ENCODE results near the gene ANKRD24.

Gene ANKRD24

DNA sequence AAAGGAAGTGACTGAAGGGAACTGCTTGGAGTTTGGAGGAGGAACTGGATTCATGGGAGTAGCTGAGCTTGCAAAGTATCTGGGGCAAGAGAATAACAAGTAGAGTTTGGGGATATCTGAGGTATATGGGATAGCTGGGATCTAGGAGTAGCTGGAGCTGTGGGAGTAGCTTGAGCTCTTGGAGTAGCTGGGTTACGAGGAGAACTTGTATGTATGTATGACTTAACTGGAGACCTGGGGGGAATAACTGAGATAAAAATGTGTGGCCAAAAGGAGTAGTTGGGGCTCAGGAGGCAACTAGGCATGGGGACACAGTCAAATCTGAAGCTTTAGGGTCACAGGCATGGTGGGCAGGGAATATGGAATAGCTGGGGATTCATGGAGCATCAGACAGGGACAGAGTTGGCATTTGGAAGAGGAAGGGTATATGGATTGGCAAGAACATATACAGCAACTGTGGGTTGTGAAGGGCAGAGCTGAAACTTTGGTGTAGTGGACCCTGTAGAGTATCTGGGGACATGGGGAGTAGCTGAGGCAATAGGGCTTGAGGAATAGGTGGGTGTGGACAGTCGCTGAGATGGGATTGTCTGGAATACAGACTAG lies 18.6 kb downstream of the ANKRD24 start:
- no peaks in the 10 kb centered on the region for H3K9me2 ChIP-seq (replicated peaks; ENCODE audit: insufficient read depth, low read length)
- no peaks in the 10 kb centered on the region for H3K27me3 ChIP-seq (ENCODE audit: low read length)
- no peak overlapping the region for H3K4me3 ChIP-seq (ENCODE audit: insufficient read depth, low read length, poor library complexity, severe bottlenecking)
- H3K36me3 ChIP-seq (ENCODE audit: low read length) = no peaks in the 10 kb centered on the region
- H4K20me1 ChIP-seq (ENCODE audit: low read depth, low read length) = 0 out of 2 replicates have a peak, but pooled peaks cover 3% of the 10 kb centered on the region
- H3K79me2 ChIP-seq (ENCODE audit: insufficient read depth, low read length) = no peaks in the 10 kb centered on the region
- no peak overlapping the region for H3K27ac ChIP-seq (ENCODE audit: low read depth, low read length)
- H3K9ac ChIP-seq (ENCODE audit: low read length) = no peak overlapping the region
- H2AFZ ChIP-seq (ENCODE audit: low read depth, low read length, severe bottlenecking) = no peak overlapping the region
- no peak for TF ChIP-seq EZH2phosphoT487 (conservative IDR thresholded peaks at IDR 0.05; ENCODE audit: low read length)
- TF ChIP-seq, protein P1, sequence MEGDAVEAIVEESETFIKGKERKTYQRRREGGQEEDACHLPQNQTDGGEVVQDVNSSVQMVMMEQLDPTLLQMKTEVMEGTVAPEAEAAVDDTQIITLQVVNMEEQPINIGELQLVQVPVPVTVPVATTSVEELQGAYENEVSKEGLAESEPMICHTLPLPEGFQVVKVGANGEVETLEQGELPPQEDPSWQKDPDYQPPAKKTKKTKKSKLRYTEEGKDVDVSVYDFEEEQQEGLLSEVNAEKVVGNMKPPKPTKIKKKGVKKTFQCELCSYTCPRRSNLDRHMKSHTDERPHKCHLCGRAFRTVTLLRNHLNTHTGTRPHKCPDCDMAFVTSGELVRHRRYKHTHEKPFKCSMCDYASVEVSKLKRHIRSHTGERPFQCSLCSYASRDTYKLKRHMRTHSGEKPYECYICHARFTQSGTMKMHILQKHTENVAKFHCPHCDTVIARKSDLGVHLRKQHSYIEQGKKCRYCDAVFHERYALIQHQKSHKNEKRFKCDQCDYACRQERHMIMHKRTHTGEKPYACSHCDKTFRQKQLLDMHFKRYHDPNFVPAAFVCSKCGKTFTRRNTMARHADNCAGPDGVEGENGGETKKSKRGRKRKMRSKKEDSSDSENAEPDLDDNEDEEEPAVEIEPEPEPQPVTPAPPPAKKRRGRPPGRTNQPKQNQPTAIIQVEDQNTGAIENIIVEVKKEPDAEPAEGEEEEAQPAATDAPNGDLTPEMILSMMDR (IDR thresholded peaks at IDR 0.05; ENCODE audit: insufficient read depth, low read length, poor library complexity, severe bottlenecking) = no peak
- H3K9me3 ChIP-seq (ENCODE audit: insufficient read depth, low read length) = peaks cover 5% of the 10 kb centered on the region; the same call in 1 of the 2 replicates
- no peak overlapping the region for H3K4me2 ChIP-seq (ENCODE audit: low read depth, low read length, poor library complexity, severe bottlenecking)
- no peaks in the 10 kb centered on the region for H3F3A ChIP-seq (ENCODE audit: insufficient read depth)

DNA sequence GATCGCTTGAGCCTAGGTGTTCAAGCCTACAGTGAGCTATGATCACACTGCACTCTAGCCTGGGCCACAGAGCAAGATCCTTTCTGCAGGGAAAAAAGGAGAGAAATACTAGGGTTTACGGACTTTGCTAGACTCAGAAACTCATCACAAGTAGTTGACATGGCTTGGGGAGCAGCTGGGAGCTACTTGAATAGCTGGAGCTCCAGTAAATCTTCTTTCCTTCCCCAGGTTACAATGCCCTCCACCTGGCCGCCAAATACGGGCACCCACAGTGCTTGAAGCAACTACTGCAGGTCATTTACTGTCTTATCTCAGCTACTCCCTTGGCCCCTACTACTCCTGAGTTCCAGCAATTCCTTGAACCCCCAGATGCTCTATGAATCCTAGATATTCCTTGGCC lies 19.3 kb downstream of the ANKRD24 start:
- Histone ChIP-seq H3F3A (ENCODE audit: insufficient read depth) (no peaks in the 10 kb centered on the region), H3K36me3 (ENCODE audit: low read length) (no peaks in the 10 kb centered on the region), H3K4me3 (ENCODE audit: insufficient read depth, low read length, poor library complexity, severe bottlenecking) (no peak overlapping the region), H3K27ac (ENCODE audit: low read depth, low read length) (no peak overlapping the region), H2AFZ (ENCODE audit: low read depth, low read length, severe bottlenecking) (no peak overlapping the region), H3K4me2 (ENCODE audit: low read depth, low read length, poor library complexity, severe bottlenecking) (no peak overlapping the region), H3K9me2 (replicated peaks; ENCODE audit: insufficient read depth, low read length) (no peaks in the 10 kb centered on the region), H3K9me3 (ENCODE audit: insufficient read depth, low read length) (peaks cover 5% of the 10 kb centered on the region; the same call in 1 of the 2 replicates), H3K79me2 (ENCODE audit: insufficient read depth, low read length) (no peaks in the 10 kb centered on the region), H3K9ac (ENCODE audit: low read length) (no peak overlapping the region), H3K27me3 (ENCODE audit: low read length) (no peaks in the 10 kb centered on the region), H4K20me1 (ENCODE audit: low read depth, low read length) (0 out of 2 replicates have a peak, but pooled peaks cover 3% of the 10 kb centered on the region)
- TF ChIP-seq, protein P1 (IDR thresholded peaks at IDR 0.05; ENCODE audit: insufficient read depth, low read length, poor library complexity, severe bottlenecking) = no peak
- TF ChIP-seq EZH2phosphoT487 (conservative IDR thresholded peaks at IDR 0.05; ENCODE audit: low read length) = no peak

DNA sequence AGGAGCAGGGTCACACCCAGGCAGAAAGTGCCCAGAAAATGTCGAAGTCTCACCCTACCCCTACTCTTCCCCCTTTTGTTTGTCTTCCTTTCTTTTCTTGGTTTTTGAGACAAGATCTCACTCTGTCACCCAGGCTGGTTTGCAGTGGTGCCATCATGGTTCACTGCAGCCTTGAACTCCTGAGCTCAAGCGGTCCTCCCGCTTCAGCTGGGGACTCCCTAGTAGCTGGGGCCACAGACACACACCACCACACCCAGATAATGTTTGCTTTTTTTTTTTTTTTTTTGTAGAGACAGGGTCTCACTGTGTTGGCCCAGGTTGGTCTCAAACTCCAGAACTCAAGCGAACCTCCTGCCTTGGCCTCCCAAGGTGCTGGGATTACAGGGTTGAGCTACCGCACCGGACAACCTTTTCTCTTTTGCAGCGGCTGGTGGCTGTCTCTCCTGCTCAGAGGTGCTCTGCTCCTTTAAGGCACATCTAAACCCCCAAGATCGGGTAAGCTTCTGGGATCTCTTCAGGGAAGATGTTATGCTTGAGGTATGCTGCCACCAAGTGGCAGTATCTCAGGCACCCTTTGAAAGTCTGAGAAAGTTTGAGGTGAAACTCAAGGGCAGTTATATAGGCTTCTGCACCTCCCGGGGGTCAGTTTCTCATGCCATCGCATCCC lies 24.5 kb downstream of the ANKRD24 start:
- Histone ChIP-seq H3F3A (ENCODE audit: insufficient read depth) (no peaks in the 10 kb centered on the region), H3K27me3 (ENCODE audit: low read length) (no peaks in the 10 kb centered on the region), H3K4me2 (ENCODE audit: low read depth, low read length, poor library complexity, severe bottlenecking) (no peak overlapping the region), H3K9ac (ENCODE audit: low read length) (no peak overlapping the region), H3K36me3 (ENCODE audit: low read length) (no peaks in the 10 kb centered on the region), H3K9me3 (ENCODE audit: insufficient read depth, low read length) (no peaks in the 10 kb centered on the region), H2AFZ (ENCODE audit: low read depth, low read length, severe bottlenecking) (no peak overlapping the region), H4K20me1 (ENCODE audit: low read depth, low read length) (no peaks in the 10 kb centered on the region), H3K4me3 (ENCODE audit: insufficient read depth, low read length, poor library complexity, severe bottlenecking) (no peak overlapping the region), H3K9me2 (replicated peaks; ENCODE audit: insufficient read depth, low read length) (no peaks in the 10 kb centered on the region), H3K79me2 (ENCODE audit: insufficient read depth, low read length) (no peaks in the 10 kb centered on the region), H3K27ac (ENCODE audit: low read depth, low read length) (no peak overlapping the region)
- no peak for TF ChIP-seq EZH2phosphoT487 (conservative IDR thresholded peaks at IDR 0.05; ENCODE audit: low read length)
- TF ChIP-seq, protein P1 (IDR thresholded peaks at IDR 0.05; ENCODE audit: insufficient read depth, low read length, poor library complexity, severe bottlenecking) = peak; percentile 22
